SW480 (cell line): ENCODE data around the gene OTUB1.

ENCODE experiments used
- DNase-seq: peaks from one replicate; pipeline ENCODE4 v3.0.0-alpha.2; 2016; ENCODE audit warnings: low spot score

Gene OTUB1

GRCh38 chr11:64023712-64024710, 37.8 kb downstream of the OTUB1 start:
- no peak for DNase-seq

- no peak for DNase-seq
These were observed 39.0 kb downstream of the OTUB1 start for GRCh38 chr11:64025205-64025604.

- DNase-seq = no peak
These were observed 40.5 kb downstream of the OTUB1 start for GRCh38 chr11:64026575-64027205.

GRCh38 chr11:64027651-64028397, 41.6 kb downstream of the OTUB1 start:
- no peak for DNase-seq

GRCh38 chr11:64028398-64029115, 42.3 kb downstream of the OTUB1 start:
- no peak for DNase-seq

- no peak for DNase-seq
These were observed 43.5 kb downstream of the OTUB1 start for GRCh38 chr11:64029773-64030172.

GRCh38 chr11:64031001-64031400, 44.8 kb downstream of the OTUB1 start:
- no peak for DNase-seq

- no peak for DNase-seq
These were observed 45.8 kb downstream of the OTUB1 start for GRCh38 chr11:64032050-64032449.

- DNase-seq = no peak
These were observed 48.2 kb downstream of the OTUB1 start for GRCh38 chr11:64034411-64034811.

- no peak for DNase-seq
These were observed 48.9 kb downstream of the OTUB1 start for GRCh38 chr11:64035081-64035524.

- DNase-seq = no peak
These were observed 49.3 kb downstream of the OTUB1 start, which contains the start of gene FLRT1 for GRCh38 chr11:64035576-64035975. FLRT1 (plus strand) TSS chr11:64035931; CDS start chr11:64116268, 80,337 bp downstream.

GRCh38 chr11:64036087-64037026, 50.1 kb downstream of the OTUB1 start:
- DNase-seq = peak; percentile 39

GRCh38 chr11:64037027-64037634, 50.9 kb downstream of the OTUB1 start:
- DNase-seq = no peak

- no peak for DNase-seq
These were observed 52.3 kb downstream of the OTUB1 start for GRCh38 chr11:64038500-64038899.

- DNase-seq = no peak
These were observed 52.9 kb downstream of the OTUB1 start for GRCh38 chr11:64039012-64039665.

- DNase-seq = no peak
These were observed 54.6 kb downstream of the OTUB1 start for GRCh38 chr11:64040684-64041322.

- no peak for DNase-seq
These were observed 55.6 kb downstream of the OTUB1 start for GRCh38 chr11:64041846-64042245.

GRCh38 chr11:64042301-64042700, 56.1 kb downstream of the OTUB1 start:
- no peak for DNase-seq

GRCh38 chr11:64043545-64043944, 57.3 kb downstream of the OTUB1 start:
- no peak for DNase-seq
